Measurements from ENCODE around the gene SPP2.

- TF ChIP-seq CTCF (IDR thresholded peaks at IDR 0.05) (no peak), POLR2AphosphoS5 (IDR thresholded peaks at IDR 0.05) (no peak), POLR2A (IDR thresholded peaks at IDR 0.05) (no peak), EP300 (IDR thresholded peaks at IDR 0.05) (no peak)
These were observed 25.0 kb downstream of the SPP2 start for GRCh38 chr2:234075518-234075915.

Data from suprapubic skin (tissue), 4 donors.